ENCODE results near the gene SLAMF7. TPM values are rescaled to one million over a fixed set of nuclear protein-coding genes. Genes with fewer than 3 reads are reported as not detected.
"Not testable (repeated sequence)": the region's sequence is repeated elsewhere in the genome, so short reads cannot be mapped to it uniquely, and the experiment has no call there.

Gene SLAMF7
- total and polyA plus RNA-seq, 2 donors (not counting 3 experiments of a cell fraction or from before 2014, with no cell fraction given) = not detected

GRCh38 chr1:160712525-160713080, 26.4 kb upstream of the SLAMF7 start:
- intact Hi-C loops (cut with micrococcal nuclease); H3K9me3 ChIP-seq (replicated peaks; ENCODE audit: control insufficient read depth, insufficient read depth, low read length); H3K27me3 ChIP-seq (ENCODE audit: control insufficient read depth in 2 of 2, insufficient read depth in 2 of 2, low read length in 2 of 2); H3K79me2 ChIP-seq (ENCODE audit: control insufficient read depth, insufficient read depth, low read length); BruUV-seq (replicated peaks); H3K4me1 ChIP-seq (ENCODE audit: control insufficient read depth, extremely low read depth, insufficient read depth, low read length); FAIRE-seq; H3K9me1 ChIP-seq (replicated peaks; ENCODE audit: control insufficient read depth, extremely low read depth, insufficient read depth, low read length); H3K27ac ChIP-seq (ENCODE audit: insufficient read depth, low read depth, low read length); POLR2A ChIA-PET; CTCF ChIA-PET; dilution Hi-C loops (cut with MboI; ENCODE audit: extremely low pct_ligation_motif_present, low sequenced_read_pairs); H2AFZ ChIP-seq (ENCODE audit: low read depth, low read length); H3K9ac ChIP-seq (replicated peaks; ENCODE audit: extremely low read depth, insufficient read depth, low read length); H3K4me2 ChIP-seq (ENCODE audit: insufficient read depth, low read length); H4K20me1 ChIP-seq (replicated peaks; ENCODE audit: control insufficient read depth, extremely low read depth, insufficient read depth, low read length); H3K4me3 ChIP-seq (replicated peaks in 1 of 3; ENCODE audit: insufficient read depth in 1 of 3, low read depth in 1 of 3, low read length in 3 of 3); DNase-seq (ENCODE audit: low read depth, low spot score); H3K36me3 ChIP-seq (ENCODE audit: control insufficient read depth in 2 of 2, extremely low read depth in 1 of 2, insufficient read depth in 2 of 2, low read length in 2 of 2): not testable (repeated sequence)

DNA sequence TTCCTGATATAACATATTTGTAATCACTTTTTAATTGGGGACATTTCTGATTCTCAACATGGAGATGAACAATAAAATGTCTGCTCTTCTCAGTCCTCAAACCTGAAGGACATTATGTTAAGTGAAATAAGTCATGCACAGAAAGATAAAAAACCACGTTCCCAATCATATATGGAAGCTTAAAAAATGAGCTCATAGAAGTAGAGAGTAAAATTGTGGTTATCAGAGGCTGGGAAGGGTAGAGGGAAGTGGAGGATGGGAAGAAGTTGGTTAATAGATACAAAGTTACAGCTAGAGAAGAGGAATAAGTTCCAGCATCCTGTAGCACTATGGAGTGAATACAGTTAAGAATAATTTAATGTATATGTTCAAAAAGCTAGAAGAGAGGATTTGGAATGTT, 25.9 kb upstream of the SLAMF7 start:
- FAIRE-seq = no peak
- Histone ChIP-seq H3K9ac (replicated peaks; ENCODE audit: extremely low read depth, insufficient read depth, low read length) (no peak overlapping the region), H3K36me3 (ENCODE audit: control insufficient read depth in 2 of 2, extremely low read depth in 1 of 2, insufficient read depth in 2 of 2, low read length in 2 of 2) (no peaks in the 10 kb centered on the region), H3K4me3 (replicated peaks in 1 of 3; ENCODE audit: insufficient read depth in 1 of 3, low read depth in 1 of 3, low read length in 3 of 3) (no peak overlapping the region), H4K20me1 (replicated peaks; ENCODE audit: control insufficient read depth, extremely low read depth, insufficient read depth, low read length) (no peaks in the 10 kb centered on the region), H3K9me3 (replicated peaks; ENCODE audit: control insufficient read depth, insufficient read depth, low read length) (no peaks in the 10 kb centered on the region), H3K4me1 (ENCODE audit: control insufficient read depth, extremely low read depth, insufficient read depth, low read length) (no peaks in the 10 kb centered on the region), H3K4me2 (ENCODE audit: insufficient read depth, low read length) (no peak overlapping the region), H3K27me3 (ENCODE audit: control insufficient read depth in 2 of 2, insufficient read depth in 2 of 2, low read length in 2 of 2) (peaks cover 3 to 9% of the 10 kb centered on the region in 2 experiments), H3K9me1 (replicated peaks; ENCODE audit: control insufficient read depth, extremely low read depth, insufficient read depth, low read length) (no peaks in the 10 kb centered on the region), H3K79me2 (ENCODE audit: control insufficient read depth, insufficient read depth, low read length) (no peaks in the 10 kb centered on the region), H2AFZ (ENCODE audit: low read depth, low read length) (no peak overlapping the region), H3K27ac (ENCODE audit: insufficient read depth, low read depth, low read length) (no peak overlapping the region)
- ChIA-PET CTCF (no interaction called here), POLR2A (no interaction called here)
- TF ChIP-seq POLR2A (IDR thresholded peaks at IDR 0.05; ENCODE audit: low read depth, low read length) (no peak), EZH2 (IDR thresholded peaks at IDR 0.05; ENCODE audit: borderline replicate concordance, low read depth, low read length, severe bottlenecking) (no peak), FOS (IDR thresholded peaks at IDR 0.05; ENCODE audit: borderline replicate concordance, insufficient read depth, low read length) (no peak), POLR2AphosphoS5 (IDR thresholded peaks at IDR 0.05; ENCODE audit: insufficient read depth, low read depth, low read length) (no peak), GATA2 (IDR thresholded peaks at IDR 0.05; ENCODE audit: insufficient read depth, insufficient read length, low read depth, low read length) (no peak), JUN (IDR thresholded peaks at IDR 0.05; ENCODE audit: borderline replicate concordance, insufficient read depth, insufficient read length, low read depth) (no peak), MYC (IDR thresholded peaks at IDR 0.05; ENCODE audit: low read depth, low read length) (no peak)
- TF ChIP-seq, protein P1, sequence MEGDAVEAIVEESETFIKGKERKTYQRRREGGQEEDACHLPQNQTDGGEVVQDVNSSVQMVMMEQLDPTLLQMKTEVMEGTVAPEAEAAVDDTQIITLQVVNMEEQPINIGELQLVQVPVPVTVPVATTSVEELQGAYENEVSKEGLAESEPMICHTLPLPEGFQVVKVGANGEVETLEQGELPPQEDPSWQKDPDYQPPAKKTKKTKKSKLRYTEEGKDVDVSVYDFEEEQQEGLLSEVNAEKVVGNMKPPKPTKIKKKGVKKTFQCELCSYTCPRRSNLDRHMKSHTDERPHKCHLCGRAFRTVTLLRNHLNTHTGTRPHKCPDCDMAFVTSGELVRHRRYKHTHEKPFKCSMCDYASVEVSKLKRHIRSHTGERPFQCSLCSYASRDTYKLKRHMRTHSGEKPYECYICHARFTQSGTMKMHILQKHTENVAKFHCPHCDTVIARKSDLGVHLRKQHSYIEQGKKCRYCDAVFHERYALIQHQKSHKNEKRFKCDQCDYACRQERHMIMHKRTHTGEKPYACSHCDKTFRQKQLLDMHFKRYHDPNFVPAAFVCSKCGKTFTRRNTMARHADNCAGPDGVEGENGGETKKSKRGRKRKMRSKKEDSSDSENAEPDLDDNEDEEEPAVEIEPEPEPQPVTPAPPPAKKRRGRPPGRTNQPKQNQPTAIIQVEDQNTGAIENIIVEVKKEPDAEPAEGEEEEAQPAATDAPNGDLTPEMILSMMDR (IDR thresholded peaks at IDR 0.05; ENCODE audit: extremely low read depth in 1 of 2, insufficient read depth in 1 of 2, low read depth in 1 of 2, low read length in 2 of 2) = no peak
- TF ChIP-seq, protein P2, sequence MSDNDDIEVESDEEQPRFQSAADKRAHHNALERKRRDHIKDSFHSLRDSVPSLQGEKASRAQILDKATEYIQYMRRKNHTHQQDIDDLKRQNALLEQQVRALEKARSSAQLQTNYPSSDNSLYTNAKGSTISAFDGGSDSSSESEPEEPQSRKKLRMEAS (IDR thresholded peaks at IDR 0.05; ENCODE audit: insufficient read depth, insufficient read length) = no peak
- dilution Hi-C loops (cut with MboI; ENCODE audit: extremely low pct_ligation_motif_present, low sequenced_read_pairs) (no loop called here), intact Hi-C loops (cut with micrococcal nuclease) (no loop called here)
- no peak for DNase-seq (ENCODE audit: low read depth, low spot score)
- BruUV-seq (replicated peaks) = no TSS peak

- H3K4me2 ChIP-seq (ENCODE audit: insufficient read depth, low read length); H3K9ac ChIP-seq (replicated peaks; ENCODE audit: extremely low read depth, insufficient read depth, low read length); DNase-seq (ENCODE audit: low read depth, low spot score); dilution Hi-C loops (cut with MboI; ENCODE audit: extremely low pct_ligation_motif_present, low sequenced_read_pairs); H4K20me1 ChIP-seq (replicated peaks; ENCODE audit: control insufficient read depth, extremely low read depth, insufficient read depth, low read length); H3K36me3 ChIP-seq (ENCODE audit: control insufficient read depth in 2 of 2, extremely low read depth in 1 of 2, insufficient read depth in 2 of 2, low read length in 2 of 2); H3K9me1 ChIP-seq (replicated peaks; ENCODE audit: control insufficient read depth, extremely low read depth, insufficient read depth, low read length); H2AFZ ChIP-seq (ENCODE audit: low read depth, low read length); H3K4me1 ChIP-seq (ENCODE audit: control insufficient read depth, extremely low read depth, insufficient read depth, low read length); H3K4me3 ChIP-seq (replicated peaks in 1 of 3; ENCODE audit: insufficient read depth in 1 of 3, low read depth in 1 of 3, low read length in 3 of 3); H3K27me3 ChIP-seq (ENCODE audit: control insufficient read depth in 2 of 2, insufficient read depth in 2 of 2, low read length in 2 of 2); H3K9me3 ChIP-seq (replicated peaks; ENCODE audit: control insufficient read depth, insufficient read depth, low read length); H3K79me2 ChIP-seq (ENCODE audit: control insufficient read depth, insufficient read depth, low read length); CTCF ChIA-PET; POLR2A ChIA-PET; FAIRE-seq; intact Hi-C loops (cut with micrococcal nuclease); BruUV-seq (replicated peaks); H3K27ac ChIP-seq (ENCODE audit: insufficient read depth, low read depth, low read length): not testable (repeated sequence)
Observed at GRCh38 chr1:160714034-160714648, 24.9 kb upstream of the SLAMF7 start.

Data from endothelial cell of umbilical vein (primary cell).